H9 (cell line): Measurements from ENCODE around the gene IL24. TPM values are rescaled to one million over a fixed set of nuclear protein-coding genes. Genes with fewer than 3 reads are reported as not detected.

Experiments used
- DNase-seq: peaks from one replicate; pipeline ENCODE4 v3.0.0-alpha.2; 2017
- H2AFZ ChIP-seq: one replicate; pipeline ENCODE4 v1.6.1; 2013; ENCODE audit warnings: mild to moderate bottlenecking, low read length, control low read depth, moderate library complexity
- H2AK5ac ChIP-seq: 2 replicates; pipeline ENCODE4 v1.6.1; 2013; ENCODE audit warnings: low read length, control low read depth, mixed read lengths; ENCODE audit not compliant: insufficient read length
- H2BK120ac ChIP-seq: one replicate; pipeline ENCODE4 v1.6.1; 2013; ENCODE audit warnings: low read depth, mild to moderate bottlenecking, low read length, control low read depth, inconsistent platforms; ENCODE audit not compliant: poor library complexity, severe bottlenecking
- H2BK12ac ChIP-seq: 2 replicates; pipeline ENCODE4 v1.6.1; 2013; ENCODE audit warnings: low read length, control low read depth, mixed read lengths, low read depth; ENCODE audit not compliant: insufficient read length
- H2BK15ac ChIP-seq: 2 replicates; pipeline ENCODE4 v1.6.1; 2013; ENCODE audit warnings: low read depth, low read length, control low read depth
- H2BK20ac ChIP-seq: one replicate; pipeline ENCODE4 v1.6.1; 2013; ENCODE audit warnings: low read depth, mild to moderate bottlenecking, low read length, control low read depth, inconsistent platforms; ENCODE audit not compliant: poor library complexity, severe bottlenecking
- H2BK5ac ChIP-seq: 2 replicates; pipeline ENCODE4 v1.6.1; 2013; ENCODE audit warnings: low read length, control low read depth, mixed read lengths; ENCODE audit not compliant: insufficient read length
- H3K14ac ChIP-seq: 2 replicates; pipeline ENCODE4 v1.6.1; 2013; ENCODE audit warnings: low read length, control low read depth; ENCODE audit not compliant: insufficient read depth
- H3K18ac ChIP-seq: 2 replicates; pipeline ENCODE4 v1.6.1; 2013; ENCODE audit warnings: low read depth, mild to moderate bottlenecking, mixed read lengths, low read length, control low read depth; ENCODE audit not compliant: insufficient read length
- H3K23ac ChIP-seq: 2 replicates; pipeline ENCODE4 v1.6.1; 2013; ENCODE audit warnings: low read length, control low read depth, mixed read lengths, low read depth; ENCODE audit not compliant: insufficient read length
- H3K23me2 ChIP-seq: 2 replicates; pipeline ENCODE4 v1.6.1; 2013; ENCODE audit warnings: low read depth, mild to moderate bottlenecking, mixed read lengths, low read length, control low read depth; ENCODE audit not compliant: insufficient read length, poor library complexity, severe bottlenecking
- H3K27ac ChIP-seq: 2 replicates; pipeline ENCODE4 v1.5.1; 2013; ENCODE audit warnings: low read length, control low read depth, mixed read lengths, low read depth; ENCODE audit not compliant: insufficient read length
- H3K27me3 ChIP-seq: 2 replicates; pipeline ENCODE4 v1.6.1; 2013; ENCODE audit warnings: low read length, control low read depth, inconsistent platforms; ENCODE audit not compliant: insufficient read depth
- H3K4ac ChIP-seq: 2 replicates; pipeline ENCODE4 v1.6.1; 2013; ENCODE audit warnings: low read depth, mild to moderate bottlenecking, control low read depth, inconsistent platforms, low read length, moderate library complexity
- H3K4me1 ChIP-seq: 2 replicates; pipeline ENCODE4 v1.6.1; 2013; ENCODE audit warnings: low read length, control low read depth, inconsistent platforms; ENCODE audit not compliant: insufficient read depth
- H3K4me2 ChIP-seq: 2 replicates; pipeline ENCODE4 v1.6.1; 2013; ENCODE audit warnings: low read length, control low read depth, mixed read lengths; ENCODE audit not compliant: insufficient read length, insufficient read depth
- H3K56ac ChIP-seq: 2 replicates; pipeline ENCODE4 v1.6.1; 2013; ENCODE audit warnings: low read depth, mild to moderate bottlenecking, mixed read lengths, low read length, control low read depth; ENCODE audit not compliant: insufficient read length
- H3K79me1 ChIP-seq: 2 replicates; pipeline ENCODE4 v1.6.1; 2013; ENCODE audit warnings: low read depth, mild to moderate bottlenecking, moderate library complexity, low read length, control low read depth, inconsistent platforms; ENCODE audit not compliant: insufficient read depth, poor library complexity, severe bottlenecking
- H3K79me2 ChIP-seq: 2 replicates; pipeline ENCODE4 v1.6.1; 2013; ENCODE audit warnings: low read length, control low read depth, inconsistent platforms; ENCODE audit not compliant: insufficient read depth
- H3K9ac ChIP-seq: 2 replicates; pipeline ENCODE4 v1.6.1; 2013; ENCODE audit warnings: low read length, control low read depth, mixed read lengths; ENCODE audit not compliant: insufficient read length; ENCODE audit errors: extremely low read depth
- H3K9me3 ChIP-seq: one replicate; pipeline ENCODE4 v1.6.1; 2013; ENCODE audit warnings: low read depth, low read length, inconsistent platforms; ENCODE audit not compliant: control insufficient read depth
- H3T11ph ChIP-seq: one replicate; pipeline ENCODE4 v1.6.1; 2013; ENCODE audit warnings: mild to moderate bottlenecking, low read length, control low read depth, inconsistent platforms
- H4K20me1 ChIP-seq: one replicate; pipeline ENCODE4 v1.6.1; 2013; ENCODE audit not compliant: control insufficient read depth, insufficient read length, insufficient read depth
- H4K5ac ChIP-seq: 2 replicates; pipeline ENCODE4 v1.6.1; 2013; ENCODE audit warnings: low read depth, mild to moderate bottlenecking, mixed read lengths, low read length, control low read depth; ENCODE audit not compliant: insufficient read length
- H4K8ac ChIP-seq: replicated peaks from 2 replicates; pipeline ENCODE4 v1.6.1; 2013; ENCODE audit warnings: low read length, control low read depth, mixed read lengths, low read depth; ENCODE audit not compliant: insufficient read length
- H4K91ac ChIP-seq: 2 replicates; pipeline ENCODE4 v1.6.1; 2013; ENCODE audit warnings: low read depth, mild to moderate bottlenecking, moderate library complexity, mixed read lengths, low read length, control low read depth; ENCODE audit not compliant: insufficient read length
- H3K27ac Mint-ChIP-seq, 3 experiments: 2 replicates in 2 of 3; 3 replicates in 1 of 3; pipeline ENCODE4 v1.8.0; 2020 to 2021; ENCODE audit warnings: mixed read lengths in 3 of 3, mild to moderate bottlenecking in 1 of 3, moderate library complexity in 1 of 3
- H3K27me3 Mint-ChIP-seq: 2 replicates; pipeline ENCODE4 v1.8.0; 2021; ENCODE audit warnings: low read depth, mild to moderate bottlenecking, moderate library complexity, mixed read lengths
- H3K36me3 Mint-ChIP-seq, 3 experiments: 2 replicates in 2 of 3; 3 replicates in 1 of 3; pipeline ENCODE4 v1.8.0; 2020 to 2021; ENCODE audit warnings: low read depth in 3 of 3, mixed read lengths in 3 of 3; ENCODE audit not compliant: insufficient read depth in 1 of 3
- H3K4me1 Mint-ChIP-seq, 2 experiments: 2 replicates each; pipeline ENCODE4 v1.8.0; 2020; ENCODE audit warnings: mixed read lengths in 2 of 2
- H3K4me3 Mint-ChIP-seq, 2 experiments: 2 replicates in 1 of 2; 3 replicates in 1 of 2; pipeline ENCODE4 v1.8.0; 2020 to 2021; ENCODE audit warnings: mild to moderate bottlenecking in 2 of 2, mixed read lengths in 2 of 2, moderate library complexity in 1 of 2
- H3K9me3 Mint-ChIP-seq, 2 experiments: 2 replicates in 1 of 2; 3 replicates in 1 of 2; pipeline ENCODE4 v1.8.0; 2020; ENCODE audit warnings: mild to moderate bottlenecking in 2 of 2, mixed read lengths in 2 of 2, moderate library complexity in 1 of 2
- CTCF ChIP-seq: fragments of 200-600 bp; sonication (generic); conservative IDR thresholded peaks from 3 replicates; pipeline ENCODE4 v1.8.0; 2021; ENCODE audit warnings: antibody characterized with exemption, mild to moderate bottlenecking
- WGBS: extraction: QIAGEN DNeasy Blood & Tissue Kit; methylation state at CpG from one replicate; pipeline ENCODE4 v1.1.7; 2013; ENCODE audit warnings: missing lambda C conversion rate, low lambda C conversion rate, mixed read lengths; ENCODE audit not compliant: insufficient read length; ENCODE audit errors: extremely low coverage; 5-methylcytosine and 5-hydroxymethylcytosine counted together
- total RNA-seq: library from RNA; stranded (reverse); gene quantifications from 2 replicates; pipeline ENCODE4 v1.2.1, GENCODE V29; 2021

Gene IL24
- total RNA-seq, 1 experiment from 2014 or later, result not detected

GRCh38 chr1:206885341-206886060 is 11.7 kb upstream of the IL24 start:
- DNase-seq, result no peak
- H2AK5ac ChIP-seq, result no peak overlapping the region
- H2BK15ac ChIP-seq, result no peak overlapping the region
- Mint-ChIP-seq H3K36me3 (no peaks in the 10 kb centered on the region), H3K4me1 (peaks cover 9% of the 10 kb centered on the region in 2 experiments), H3K4me3 (no peak overlapping the region), H3K27ac (no peak overlapping the region), H3K9me3 (peaks cover 0 to 6% of the 10 kb centered on the region in 2 experiments; a peak in 3 of 5 replicates), H3K27me3 (peaks cover 3% of the 10 kb centered on the region)
- no peaks in the 10 kb centered on the region for H4K20me1 ChIP-seq
- no peak overlapping the region for H3K18ac ChIP-seq
- no peak overlapping the region for H2BK20ac ChIP-seq
- no CpG with 5 or more reads among the region's 3 CpGs for WGBS
- H3T11ph ChIP-seq, result no peak overlapping the region
- H3K9me3 ChIP-seq, result no peaks in the 10 kb centered on the region
- no peak overlapping the region for H3K14ac ChIP-seq
- no peak overlapping the region for H3K4ac ChIP-seq
- no peaks in the 10 kb centered on the region for H3K27me3 ChIP-seq
- no peak overlapping the region for H4K91ac ChIP-seq
- peaks cover 2% of the 10 kb centered on the region; the same call in 1 of the 2 replicates for H3K4me1 ChIP-seq
- no peaks in the 10 kb centered on the region for H3K79me2 ChIP-seq
- H4K8ac ChIP-seq, result no peak overlapping the region
- no peak overlapping the region for H2AFZ ChIP-seq
- no peak for TF ChIP-seq CTCF
- H3K23ac ChIP-seq, result no peak overlapping the region
- H3K23me2 ChIP-seq, result no peaks in the 10 kb centered on the region
- no peak overlapping the region for H3K9ac ChIP-seq
- H2BK12ac ChIP-seq, result no peak overlapping the region
- no peak overlapping the region for H2BK120ac ChIP-seq
- H3K4me2 ChIP-seq, result no peak overlapping the region
- no peak overlapping the region for H4K5ac ChIP-seq
- no peak overlapping the region for H3K27ac ChIP-seq
- H3K56ac ChIP-seq, result no peak overlapping the region
- no peak overlapping the region for H2BK5ac ChIP-seq
- H3K79me1 ChIP-seq, result no peaks in the 10 kb centered on the region
